Colonic mucosa (tissue), 4 donors: Measurements from ENCODE around the gene CFAP58. TPM values are rescaled to one million over a fixed set of nuclear protein-coding genes. Genes with fewer than 3 reads are reported as not detected.

Experiments used
- DNase-seq: peaks from one replicate; pipeline ENCODE4 v3.0.0-alpha.2; 2020
- H3K27ac ChIP-seq: fragments of 200-600 bp; one replicate; pipeline ENCODE4 v1.8.0; 2021
- H3K27me3 ChIP-seq: fragments of 200-600 bp; one replicate; pipeline ENCODE4 v1.8.0; 2021
- H3K36me3 ChIP-seq: fragments of 200-600 bp; one replicate; pipeline ENCODE4 v1.8.0; 2021
- H3K4me1 ChIP-seq: fragments of 200-600 bp; one replicate; pipeline ENCODE4 v1.8.0; 2021; ENCODE audit warnings: mild to moderate bottlenecking
- H3K4me3 ChIP-seq: fragments of 200-600 bp; one replicate; pipeline ENCODE4 v1.8.0; 2021
- H3K9ac ChIP-seq, 2 donors: one replicate each; pipeline ENCODE4 v1.7.0; 2013; ENCODE audit warnings: control low read depth in 2 of 2, low read depth in 2 of 2, low read length in 2 of 2
- H3K9me3 ChIP-seq: fragments of 200-600 bp; one replicate; pipeline ENCODE4 v1.8.0; 2021
- CTCF ChIP-seq: fragments of 200-600 bp; IDR thresholded peaks from one replicate; pipeline ENCODE4 v1.8.0; 2022; ENCODE audit warnings: antibody characterized with exemption, mild to moderate bottlenecking
- intact Hi-C: fragments of 100-400 bp; cut with DNase I; formaldehyde crosslinking; loops from one replicate; pipeline ENCODE4 v1.14.1; 2022
- total RNA-seq, 2 donors: library from RNA; stranded (reverse); fragmentation: NEBNext Ultra II Directional in 1 of 2; extraction: Animal tissue kit (Norgen Biotek cat#: 25700) in 1 of 2; gene quantifications; one replicate each; pipeline ENCODE4 v1.2.1, GENCODE V29; 2021
- donor health status: healthy.
- donor health status: DM: no; HTN: no; CAD: no.
- donor health status: DM: no; HTN: no; CAD: no.

CFAP58 gene
- total RNA-seq, 2 donors from 2014 or later = 0.11 TPM; not detected in 1

- no peak overlapping the region for H3K4me3 ChIP-seq
- TF ChIP-seq CTCF = no peak
- H3K9ac ChIP-seq = no peak overlapping the region
- no peaks in the 10 kb centered on the region for H3K36me3 ChIP-seq
- H3K27ac ChIP-seq = no peak overlapping the region
- no peaks in the 10 kb centered on the region for H3K4me1 ChIP-seq
- no peak for DNase-seq
- H3K9me3 ChIP-seq = no peaks in the 10 kb centered on the region
- intact Hi-C loops = no loop called here
- H3K27me3 ChIP-seq = no peaks in the 10 kb centered on the region
Measured at GRCh38 chr10:104308439-104308903, 45.2 kb upstream of the CFAP58 start.

- no peaks in the 10 kb centered on the region for H3K4me1 ChIP-seq
- intact Hi-C loops = no loop called here
- no peaks in the 10 kb centered on the region for H3K27me3 ChIP-seq
- H3K9ac ChIP-seq = no peak overlapping the region
- no peaks in the 10 kb centered on the region for H3K9me3 ChIP-seq
- DNase-seq = no peak
- TF ChIP-seq CTCF = no peak
- no peak overlapping the region for H3K27ac ChIP-seq
- H3K36me3 ChIP-seq = peaks cover 11% of the 10 kb centered on the region
- H3K4me3 ChIP-seq = no peak overlapping the region
Measured at GRCh38 chr10:104309980-104310978, 43.4 kb upstream of the CFAP58 start.

DNA sequence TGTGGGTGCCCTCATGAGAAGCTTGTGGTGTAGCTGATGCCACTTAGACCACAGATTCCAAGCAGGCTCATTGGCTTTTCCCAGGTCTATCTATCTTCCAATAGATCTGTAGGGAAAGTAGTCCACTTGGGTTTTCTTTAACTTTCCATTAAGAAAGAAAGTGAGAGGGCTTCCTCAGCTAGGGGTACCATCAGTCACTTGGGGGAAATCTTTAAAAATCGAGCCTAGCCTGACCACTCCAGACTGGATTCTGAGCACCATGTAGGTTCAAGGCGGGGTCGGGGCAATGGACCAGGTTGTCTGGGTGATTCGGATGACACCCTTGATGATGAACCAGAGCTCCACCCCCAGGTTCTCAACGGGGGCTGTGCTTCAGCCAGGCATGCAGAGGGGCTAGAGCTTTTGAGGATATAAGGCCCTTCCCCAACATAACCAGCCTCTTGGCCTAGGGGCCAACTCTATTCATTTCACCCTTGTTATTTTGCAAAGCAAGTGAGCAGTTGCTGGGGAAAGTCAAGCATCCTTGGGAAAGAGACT is 42.4 kb upstream of the CFAP58 start:
- Histone ChIP-seq H3K9ac (no peak overlapping the region), H3K4me1 (no peaks in the 10 kb centered on the region), H3K4me3 (no peak overlapping the region), H3K27me3 (no peaks in the 10 kb centered on the region), H3K36me3 (peaks cover 15% of the 10 kb centered on the region), H3K27ac (no peak overlapping the region), H3K9me3 (no peaks in the 10 kb centered on the region)
- no peak for TF ChIP-seq CTCF
- DNase-seq = no peak
- intact Hi-C loops = no loop called here

GRCh38 chr10:104314591-104315485 is 38.8 kb upstream of the CFAP58 start:
- intact Hi-C loops = no loop called here
- no peak overlapping the region for H3K9ac ChIP-seq
- H3K9me3 ChIP-seq = no peaks in the 10 kb centered on the region
- TF ChIP-seq CTCF = no peak
- H3K27me3 ChIP-seq = no peaks in the 10 kb centered on the region
- H3K27ac ChIP-seq = no peak overlapping the region
- no peak overlapping the region for H3K4me3 ChIP-seq
- H3K4me1 ChIP-seq = peaks cover 4% of the 10 kb centered on the region
- peaks cover 15% of the 10 kb centered on the region for H3K36me3 ChIP-seq
- no peak for DNase-seq

- Histone ChIP-seq H3K36me3 (peaks cover 15% of the 10 kb centered on the region), H3K9me3 (no peaks in the 10 kb centered on the region), H3K27ac (no peak overlapping the region), H3K4me1 (peaks cover 4% of the 10 kb centered on the region), H3K4me3 (no peak overlapping the region), H3K9ac (no peak overlapping the region), H3K27me3 (no peaks in the 10 kb centered on the region)
- no peak for DNase-seq
- intact Hi-C loops = no loop called here
- no peak for TF ChIP-seq CTCF
Measured at GRCh38 chr10:104315486-104315921, 38.1 kb upstream of the CFAP58 start.
